ENCODE measurements around the gene LOC101059915.
"Not testable (repeated sequence)": the region's sequence is repeated elsewhere in the genome, so short reads cannot be mapped to it uniquely, and the experiment has no call there.

LOC101059915 gene

DNA sequence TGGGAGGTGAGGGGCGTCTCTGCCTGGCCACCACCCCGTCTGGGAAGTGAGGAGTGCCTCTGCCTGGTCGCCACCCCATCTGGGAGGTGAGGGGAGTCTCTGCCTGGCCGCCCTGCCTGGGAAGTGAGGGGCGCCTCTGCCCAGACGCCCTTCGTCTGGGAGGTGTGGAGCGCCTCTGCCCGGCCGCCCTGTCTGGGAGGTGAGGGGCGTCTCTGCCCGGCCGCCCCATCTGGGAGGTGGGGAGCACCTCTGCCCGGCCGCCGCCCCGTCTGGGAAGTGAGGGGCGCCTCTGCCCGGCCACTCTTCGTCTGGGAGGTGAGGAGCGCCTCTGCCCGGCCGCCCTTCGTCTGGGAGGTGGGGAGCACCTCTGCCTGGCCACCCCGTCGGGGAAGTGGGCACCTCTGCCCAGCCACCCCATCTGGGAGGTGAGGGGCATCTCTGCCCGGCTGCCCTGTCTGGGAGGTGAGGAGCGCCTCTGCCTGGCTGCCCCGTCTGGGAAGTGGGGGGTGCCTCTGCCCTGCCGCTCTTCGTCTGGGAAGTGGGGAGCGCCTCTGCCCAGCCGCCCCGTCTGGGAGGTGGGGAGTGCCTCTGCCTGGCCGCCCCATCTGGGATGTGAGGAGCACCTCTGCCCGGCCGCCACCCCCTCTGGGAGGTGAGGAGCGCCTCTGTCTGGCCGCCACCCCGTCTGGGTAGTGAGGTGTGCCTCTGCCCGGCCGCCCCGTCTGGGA is 8.9 kb downstream of the LOC101059915 start:
- DNase-seq = not testable (repeated sequence)

- DNase-seq = not testable (repeated sequence)
Observed at GRCh38 chrX:71677195-71677594, 9.8 kb downstream of the LOC101059915 start.

GRCh38 chrX:71679575-71680207 is 12.3 kb downstream of the LOC101059915 start:
- DNase-seq = no peak

DNA sequence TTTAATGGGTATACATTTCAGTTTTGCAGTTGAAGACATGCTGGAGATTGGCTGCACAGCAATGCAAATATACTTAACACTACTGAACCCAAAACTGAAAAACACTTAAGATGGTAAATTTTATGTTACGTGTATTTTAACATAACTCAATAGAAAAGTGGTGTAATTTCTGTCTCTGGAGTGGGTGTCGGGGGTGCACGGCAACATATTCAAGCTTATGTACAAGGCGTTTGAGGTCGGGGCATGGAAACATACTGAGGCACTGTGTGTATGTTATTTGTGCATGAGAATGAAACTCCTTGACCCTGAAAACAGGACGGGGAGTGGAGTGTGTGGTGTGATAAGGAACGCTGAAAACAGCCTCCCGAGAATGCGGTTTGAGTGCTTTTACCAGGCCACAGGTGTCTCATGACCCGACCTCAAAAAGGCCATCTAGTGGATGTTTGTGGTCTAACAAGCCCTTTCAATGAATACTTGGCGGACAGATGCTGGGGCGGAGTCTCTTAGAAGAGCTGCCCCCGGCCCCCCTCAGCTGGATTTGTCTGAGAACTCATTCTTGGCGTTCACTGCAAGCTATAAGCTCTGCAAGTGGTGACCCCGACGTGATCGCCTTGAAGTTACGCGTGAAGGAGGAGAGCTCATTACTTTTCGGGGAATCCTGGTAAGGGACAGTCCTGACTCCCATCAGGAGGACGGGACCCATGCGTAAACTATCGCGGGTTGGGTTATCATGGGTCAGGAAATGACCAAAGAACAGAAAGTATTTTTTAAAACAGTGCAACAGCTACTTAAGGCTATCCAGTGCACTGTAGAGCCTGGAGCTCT is 29.5 kb downstream of the LOC101059915 start:
- not testable (repeated sequence) for DNase-seq

DNA sequence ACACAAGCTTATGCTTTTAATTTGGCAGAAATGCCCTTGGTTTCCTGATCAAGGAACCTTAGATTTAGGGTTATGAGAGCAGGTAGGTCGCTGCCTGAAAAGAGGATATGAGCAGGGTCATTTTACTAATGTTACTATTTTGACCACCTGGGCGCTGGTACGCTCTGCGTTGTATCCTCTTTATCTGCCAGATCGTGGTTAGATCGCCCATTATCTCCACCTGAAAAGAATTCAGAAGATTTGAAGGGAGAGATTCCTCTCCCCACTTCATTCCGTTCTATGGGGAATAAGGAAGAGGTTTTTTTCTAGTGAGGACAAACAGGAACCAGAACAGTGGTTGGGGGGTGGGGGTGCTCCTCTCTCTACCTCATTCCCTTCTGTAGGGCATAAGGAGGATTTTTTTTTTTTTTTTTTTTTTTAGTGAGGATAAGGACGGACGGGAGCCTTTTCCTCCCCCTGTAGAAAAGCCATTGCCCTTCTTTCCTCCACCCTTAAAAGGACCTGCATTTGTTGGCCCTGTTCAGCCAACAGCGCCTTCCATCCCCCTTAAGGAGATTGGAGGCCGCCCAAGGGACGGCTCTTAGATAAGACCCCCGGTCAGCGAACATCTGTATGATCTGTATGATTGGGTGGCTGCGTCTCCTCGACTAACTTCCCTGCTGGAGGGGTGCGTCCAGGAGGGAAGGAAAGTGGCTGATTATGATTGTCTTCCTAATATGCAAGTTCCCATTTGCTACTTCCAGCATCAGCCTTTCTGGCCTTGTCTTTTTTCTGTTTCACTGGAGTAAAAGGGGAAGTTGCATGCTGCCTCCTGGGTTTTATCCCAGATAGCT is 30.3 kb downstream of the LOC101059915 start:
- not testable (repeated sequence) for DNase-seq

GRCh38 chrX:71698299-71699022 is 31.1 kb downstream of the LOC101059915 start:
- DNase-seq = not testable (repeated sequence)

DNA sequence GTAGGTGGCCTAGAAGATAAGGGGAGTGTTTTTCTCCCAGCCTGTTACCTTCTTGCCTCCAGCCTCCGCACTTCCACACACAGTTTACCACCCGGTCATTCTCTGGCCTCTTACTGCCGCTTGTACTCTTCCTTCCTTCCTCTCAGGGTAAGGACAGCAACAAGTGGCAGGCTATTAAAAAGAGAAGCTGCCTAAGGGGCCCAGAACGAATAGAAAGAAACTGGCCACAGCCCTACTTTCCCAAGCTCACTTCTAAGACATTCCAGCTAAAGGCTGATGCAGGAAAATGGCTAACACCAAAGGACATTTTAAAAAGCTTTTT is 31.6 kb downstream of the LOC101059915 start:
- DNase-seq = not testable (repeated sequence)

DNA sequence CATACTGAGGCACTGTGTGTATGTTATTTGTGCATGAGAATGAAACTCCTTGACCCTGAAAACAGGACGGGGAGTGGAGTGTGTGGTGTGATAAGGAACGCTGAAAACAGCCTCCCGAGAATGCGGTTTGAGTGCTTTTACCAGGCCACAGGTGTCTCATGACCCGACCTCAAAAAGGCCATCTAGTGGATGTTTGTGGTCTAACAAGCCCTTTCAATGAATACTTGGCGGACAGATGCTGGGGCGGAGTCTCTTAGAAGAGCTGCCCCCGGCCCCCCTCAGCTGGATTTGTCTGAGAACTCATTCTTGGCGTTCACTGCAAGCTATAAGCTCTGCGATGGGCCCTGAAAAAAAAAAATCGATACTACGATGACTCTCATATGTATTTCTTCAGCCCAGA is 35.5 kb downstream of the LOC101059915 start:
- DNase-seq = not testable (repeated sequence)

DNA sequence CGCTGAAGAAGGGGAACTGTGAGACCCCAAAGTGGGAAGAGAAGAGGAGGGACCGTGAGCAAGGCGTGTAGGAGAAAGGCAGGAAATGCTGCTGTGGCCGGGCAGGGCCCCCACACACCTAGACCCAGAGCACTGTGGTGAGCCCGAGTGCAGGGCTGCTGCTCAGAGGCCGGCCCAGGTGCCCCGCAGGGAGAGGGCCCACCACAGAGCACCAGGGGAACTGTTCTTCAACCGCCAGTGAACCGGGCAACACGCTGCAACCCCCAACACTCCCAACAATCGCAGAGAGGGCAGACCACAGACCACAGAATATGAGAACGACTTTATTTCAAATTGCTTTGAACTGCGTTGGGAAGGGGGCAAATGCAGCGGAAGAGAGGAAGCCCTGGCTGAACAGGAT is 46.7 kb downstream of the LOC101059915 start:
- DNase-seq = not testable (repeated sequence)

GRCh38 chrX:71715551-71715950 is 48.2 kb downstream of the LOC101059915 start:
- DNase-seq = not testable (repeated sequence)

DNA sequence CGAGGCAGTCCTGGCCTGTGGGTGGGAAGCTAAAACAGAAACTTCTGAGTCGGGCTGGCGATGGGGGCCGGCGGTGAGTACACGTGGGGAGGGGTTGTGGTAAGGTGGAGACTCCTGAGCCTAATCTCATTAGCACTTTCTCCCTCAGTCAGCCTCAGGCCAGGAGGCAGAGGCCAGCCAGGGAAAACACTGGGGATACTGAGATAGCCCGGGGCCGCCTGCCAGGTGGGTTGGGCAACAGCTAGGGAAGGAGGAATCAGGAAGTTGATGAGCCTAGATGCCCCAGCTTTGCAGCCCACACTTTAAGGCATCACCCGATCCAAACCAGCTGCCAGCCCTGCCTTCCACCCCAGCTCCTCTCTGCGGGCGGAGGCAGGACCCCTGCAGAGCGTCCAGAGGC is 49.0 kb downstream of the LOC101059915 start:
- not testable (repeated sequence) for DNase-seq

GRCh38 chrX:71718185-71718584 is 50.8 kb downstream of the LOC101059915 start, which contains the start of gene CXorf49:
TSS of gene CXorf49 (minus strand) at chrX:71718285. CDS start at chrX:71718151, 134 bp downstream.
- DNase-seq = not testable (repeated sequence)

DNA sequence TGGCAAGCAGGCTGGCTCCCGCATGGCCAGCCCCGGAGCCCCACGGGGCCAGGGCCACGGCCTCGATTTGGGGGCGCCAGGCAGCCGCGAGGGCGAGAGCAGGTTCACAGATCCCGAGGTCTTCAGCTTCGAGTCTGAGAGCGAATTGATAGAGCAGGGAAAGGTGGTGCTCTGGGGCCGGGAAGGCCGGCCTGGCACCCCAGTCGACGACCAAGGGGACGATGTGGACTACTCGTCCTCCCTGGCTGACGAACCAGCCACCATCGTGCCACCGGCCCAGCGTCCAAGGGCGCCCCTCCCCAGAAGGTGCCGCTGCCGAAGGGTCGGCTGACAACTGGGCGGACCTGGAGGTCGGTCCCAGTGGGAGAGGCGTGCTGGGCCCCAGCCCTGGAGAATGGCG is 51.8 kb downstream of the LOC101059915 start:
- not testable (repeated sequence) for DNase-seq

DNA sequence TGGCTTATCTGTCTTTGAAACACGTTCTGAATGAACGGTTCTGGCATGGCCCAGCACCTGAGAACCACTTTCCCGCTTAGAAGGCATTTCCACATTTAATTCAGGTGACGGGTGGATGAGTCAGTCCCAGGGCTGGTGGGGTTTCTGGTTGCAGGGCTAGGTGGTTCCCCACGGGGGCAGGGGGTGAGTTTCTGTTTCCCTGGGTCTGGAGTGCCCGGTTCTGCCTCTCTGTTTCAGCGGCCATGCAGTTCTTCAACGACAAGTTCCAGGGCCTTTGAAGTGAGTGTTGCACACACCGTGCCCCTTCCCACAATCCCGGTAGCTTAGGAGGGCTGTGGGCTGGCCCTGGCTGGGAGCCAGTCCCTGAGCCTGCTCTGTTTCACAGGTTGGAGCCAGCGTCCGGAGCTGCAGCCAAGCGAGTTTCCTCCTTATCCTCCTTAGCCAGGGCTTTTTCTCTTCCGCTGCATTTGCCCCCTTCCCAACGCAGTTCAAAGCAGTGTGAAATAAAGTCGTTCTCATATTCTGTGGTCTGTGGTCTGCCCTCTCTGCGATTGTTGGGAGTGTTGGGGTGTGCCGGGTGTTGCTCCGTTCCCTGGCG is 53.0 kb downstream of the LOC101059915 start:
- not testable (repeated sequence) for DNase-seq
